Measurements from ENCODE around the gene APP.
"Not testable (repeated sequence)": the region's sequence is repeated elsewhere in the genome, so short reads cannot be mapped to it uniquely, and the experiment has no call there.

APP gene

DNA sequence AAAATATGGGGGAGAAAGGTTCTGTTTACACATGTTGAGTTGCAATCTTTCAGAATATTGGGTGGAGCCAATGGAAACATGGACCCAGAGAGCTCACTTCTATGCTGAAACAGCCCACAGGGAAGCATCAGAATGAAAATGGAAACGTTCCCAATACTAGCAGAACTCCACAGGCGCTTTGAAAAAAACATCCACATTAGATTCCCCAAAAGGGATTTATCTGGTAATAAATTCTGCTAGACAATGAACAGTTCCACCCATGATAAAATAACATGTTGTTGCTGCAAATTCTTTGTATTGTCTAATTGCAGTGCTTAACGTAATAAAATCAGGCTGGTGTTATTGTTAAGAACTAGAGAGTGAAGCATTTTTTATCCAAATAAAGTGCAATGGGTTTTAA lies 238.8 kb downstream of the APP start:
- DNase-seq, result no peak

DNA sequence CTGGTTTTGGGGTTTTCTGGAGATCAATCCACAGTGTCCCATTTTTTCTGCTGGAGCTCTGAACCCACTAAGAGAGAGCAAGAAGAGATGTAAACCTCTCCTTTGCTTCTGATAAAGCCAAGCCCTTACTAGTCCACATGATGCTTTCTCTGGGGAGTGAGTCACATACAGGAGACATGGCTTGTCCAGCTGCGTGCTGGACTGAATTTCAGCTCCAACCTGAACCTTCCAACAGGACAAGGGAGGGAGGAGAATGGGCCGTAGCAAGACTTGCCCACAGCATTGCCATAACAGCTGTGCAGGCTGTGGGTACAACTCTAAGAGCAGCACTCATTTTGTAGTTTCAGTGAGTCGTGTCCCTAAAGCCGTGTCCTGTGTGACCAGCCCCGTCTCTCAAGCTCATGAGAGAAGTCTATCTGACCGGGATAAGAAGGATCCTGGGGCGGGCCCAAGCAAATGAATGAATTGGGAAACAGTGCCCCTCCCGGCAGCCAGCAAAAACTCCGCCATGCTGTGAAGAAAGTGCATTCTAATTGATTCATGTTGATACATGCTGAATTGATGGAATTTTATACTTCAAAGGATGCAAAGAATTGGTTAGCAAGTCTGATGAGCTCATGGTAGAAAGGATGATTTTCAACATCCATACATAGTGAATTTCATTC lies 240.6 kb downstream of the APP start:
- no peak for DNase-seq

DNA sequence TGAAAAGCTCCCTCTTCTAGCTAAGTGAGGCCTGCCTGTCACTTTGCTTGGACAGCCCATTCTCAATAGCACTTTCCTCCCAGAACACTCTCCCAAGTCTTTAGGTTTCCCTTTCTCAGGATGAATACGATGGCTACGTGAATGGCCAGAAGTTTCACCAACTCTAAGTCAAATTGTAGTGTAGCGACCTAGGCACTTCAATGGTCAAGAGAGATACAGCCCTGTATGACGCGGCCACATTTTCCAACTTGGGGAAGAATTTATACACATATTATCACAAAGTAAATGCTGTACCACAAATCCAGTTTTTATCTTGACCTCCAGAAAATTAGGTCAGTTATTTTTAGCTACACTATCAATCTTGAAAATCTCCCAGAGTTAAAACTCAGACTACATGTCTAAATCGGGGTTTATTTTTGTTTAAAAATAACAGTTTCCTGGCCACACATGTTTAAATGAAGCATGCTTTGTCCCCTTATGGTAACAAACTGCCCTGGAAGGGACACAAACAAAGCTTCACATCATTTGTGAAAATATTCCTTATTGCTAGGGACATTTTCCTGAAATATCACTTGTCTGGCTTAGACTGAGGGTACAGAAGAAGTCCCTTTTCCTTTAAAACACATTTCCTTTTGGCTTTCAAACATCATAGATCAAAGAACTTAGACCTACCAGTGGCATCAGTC lies 243.2 kb downstream of the APP start:
- DNase-seq, result no peak

DNA sequence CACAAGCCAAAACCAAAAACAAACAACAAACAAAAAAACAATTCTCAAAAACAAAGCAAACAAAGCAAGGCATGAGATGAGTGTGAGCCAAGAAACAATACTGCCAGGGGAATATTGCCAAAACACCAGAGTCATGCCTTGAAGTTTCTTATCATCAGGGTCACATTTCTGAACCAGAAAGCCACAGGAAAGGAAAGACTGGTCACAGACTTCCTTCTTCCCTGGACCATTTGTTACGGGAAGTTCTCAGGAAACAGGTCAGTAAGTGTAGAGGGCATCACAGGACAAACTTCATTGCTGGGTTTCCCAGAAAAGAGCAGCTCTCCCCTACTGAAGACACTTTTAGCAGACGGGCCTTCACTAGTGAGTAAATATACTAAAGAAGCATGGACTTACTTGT lies 244.6 kb downstream of the APP start:
- no peak for DNase-seq

DNA sequence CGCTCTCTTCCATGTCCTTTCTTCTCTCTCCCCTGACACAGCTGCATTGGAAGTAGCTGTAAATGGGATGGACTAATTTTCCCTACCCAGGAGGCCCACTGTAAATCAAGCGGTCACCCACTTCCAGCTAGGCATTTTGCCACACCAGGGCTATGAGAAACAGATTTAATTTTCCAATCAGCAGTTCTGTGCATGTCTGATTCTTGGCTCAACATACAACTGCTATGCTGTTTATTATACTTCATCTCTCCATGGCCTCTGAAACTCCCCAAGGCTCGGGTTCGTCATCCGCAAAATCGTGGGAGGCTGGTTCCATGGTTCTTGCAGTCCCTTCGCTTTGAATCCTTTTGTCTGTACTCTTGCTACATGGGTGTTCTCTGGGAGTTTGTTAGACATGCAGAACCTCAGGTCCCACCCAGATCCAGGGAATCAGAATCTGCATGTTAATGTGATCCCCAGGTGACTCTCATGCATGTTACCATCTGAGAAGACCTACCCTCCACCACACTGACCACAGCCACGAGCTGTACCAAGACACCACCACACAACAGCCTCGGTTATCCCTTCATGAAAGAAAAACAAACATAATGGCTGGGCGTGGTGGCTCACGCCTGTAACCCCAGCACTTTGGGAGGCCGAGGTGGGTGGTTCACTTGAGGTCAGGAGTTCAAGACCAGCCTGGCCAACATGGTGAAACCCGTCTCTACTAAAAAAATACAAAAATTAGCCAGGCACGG lies 245.3 kb downstream of the APP start:
- no peak for DNase-seq

DNA sequence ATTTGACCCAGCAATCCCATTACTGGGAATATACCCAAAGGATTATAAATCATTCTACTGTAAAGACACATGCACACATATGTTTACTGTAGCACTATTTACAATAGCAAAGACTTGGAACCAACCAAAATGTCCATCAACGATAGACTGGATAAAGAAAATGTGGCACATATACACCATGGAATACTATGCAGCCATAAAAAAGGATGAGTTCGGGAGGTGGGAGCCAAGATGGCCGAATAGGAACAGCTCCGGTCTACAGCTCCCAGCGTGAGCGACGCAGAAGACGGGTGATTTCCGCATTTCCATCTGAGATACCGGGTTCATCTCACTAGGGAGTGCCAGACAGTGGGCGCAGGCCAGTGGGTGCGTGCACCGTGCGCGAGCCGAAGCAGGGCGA lies 252.4 kb downstream of the APP start:
- not testable (repeated sequence) for DNase-seq

DNA sequence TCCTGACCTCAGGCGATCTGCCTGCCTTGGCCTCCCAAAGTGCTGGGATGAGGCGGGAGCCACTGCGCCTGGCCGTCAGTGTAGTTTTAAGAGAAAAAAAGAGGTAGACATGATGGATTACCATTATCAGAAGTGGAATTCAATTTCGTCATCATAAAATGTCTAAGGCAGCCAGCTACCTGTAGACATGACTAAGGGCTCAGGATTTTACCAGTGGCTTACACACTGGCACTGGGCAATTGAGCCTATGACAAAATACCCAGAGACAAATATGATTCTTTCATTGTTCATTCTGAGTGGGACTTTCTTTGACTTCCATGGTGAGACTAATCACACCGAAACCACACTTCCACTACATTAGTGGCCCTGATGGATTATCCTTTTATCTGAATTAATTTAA lies 254.3 kb downstream of the APP start:
- DNase-seq, result no peak

DNA sequence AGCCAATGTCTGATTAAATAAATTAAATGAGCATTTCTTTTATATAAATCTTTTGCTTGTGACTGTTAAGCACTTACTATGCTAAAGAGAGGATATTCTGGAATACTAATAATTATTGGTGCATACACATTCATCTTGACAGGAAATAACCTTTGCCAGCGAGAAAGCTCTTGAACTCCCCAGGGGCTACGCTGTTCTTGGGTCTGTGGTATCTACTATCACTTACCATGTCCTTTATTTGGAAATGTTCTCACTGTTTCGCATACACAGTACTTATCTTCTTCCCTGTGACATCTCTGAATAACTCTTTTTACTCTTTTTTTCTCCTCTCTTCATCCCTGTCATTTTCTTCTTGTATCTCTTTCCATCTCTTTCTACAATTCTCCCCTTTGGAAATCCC lies 257.1 kb downstream of the APP start:
- no peak for DNase-seq

DNA sequence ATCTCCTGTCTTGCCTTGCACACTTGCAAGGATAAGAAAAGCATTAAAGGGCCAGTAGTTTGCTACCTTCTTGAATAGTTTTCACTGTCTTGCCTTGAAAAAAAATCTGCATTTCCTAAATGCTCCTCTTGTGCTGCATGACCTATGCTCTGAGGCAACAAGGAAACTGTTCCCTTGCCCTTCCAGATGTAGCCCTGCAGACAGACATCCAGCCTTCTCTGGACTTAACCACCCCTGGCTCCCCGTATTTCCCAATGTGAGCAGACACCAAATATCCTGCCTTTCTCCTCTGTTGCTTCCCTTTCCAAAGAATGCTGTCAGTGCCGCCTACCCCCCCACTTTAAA lies 258.2 kb downstream of the APP start:
- no peak for DNase-seq

DNA sequence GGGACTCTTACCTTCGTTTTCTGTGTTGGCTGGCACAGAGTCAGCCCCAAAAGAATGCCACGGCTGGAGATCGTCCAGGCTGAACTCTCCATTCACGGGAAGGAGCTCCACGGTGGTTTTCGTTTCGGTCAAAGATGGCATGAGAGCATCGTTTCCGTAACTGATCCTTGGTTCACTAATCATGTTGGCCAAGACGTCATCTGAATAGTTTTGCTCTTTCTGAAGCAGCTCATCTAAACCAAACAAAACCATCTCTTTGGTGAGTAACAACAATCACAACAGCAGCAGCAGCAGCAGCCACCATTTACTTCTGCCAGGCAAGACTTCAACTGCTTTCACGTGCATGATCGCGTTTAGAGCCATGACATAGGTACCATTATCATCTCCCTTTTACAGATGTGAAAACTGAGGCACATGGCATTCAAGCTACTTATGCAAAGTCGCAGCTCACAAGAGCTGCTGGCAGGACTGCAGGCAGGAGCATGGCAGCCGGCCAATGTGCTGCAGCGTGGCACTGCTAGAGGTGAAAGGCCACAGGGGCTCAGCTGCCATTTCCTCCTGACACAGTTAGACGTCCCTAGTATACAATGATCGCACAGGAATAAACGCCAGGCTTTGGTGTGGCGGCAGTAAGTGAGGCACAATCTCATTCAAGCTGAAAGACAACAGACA lies 258.7 kb downstream of the APP start:
- DNase-seq, result no peak

DNA sequence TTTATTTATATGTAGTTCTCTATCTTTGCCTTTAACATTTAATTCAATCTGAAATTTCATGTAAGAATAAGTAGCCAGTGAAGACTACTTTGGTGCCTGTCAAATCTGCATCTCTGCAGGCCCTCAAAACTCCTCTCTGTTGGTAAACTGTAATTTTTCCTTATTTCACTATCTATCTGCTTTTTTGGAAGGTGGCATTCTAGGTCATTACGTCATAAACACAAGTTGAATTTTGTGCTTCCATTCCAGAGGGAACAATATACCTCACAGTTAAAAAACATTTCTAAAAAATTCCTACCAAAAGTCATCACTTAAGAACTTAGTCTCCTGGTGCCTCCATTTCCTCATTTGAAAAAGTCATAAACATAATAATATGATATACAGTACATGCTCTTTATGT lies 259.8 kb downstream of the APP start:
- DNase-seq, result no peak

DNA sequence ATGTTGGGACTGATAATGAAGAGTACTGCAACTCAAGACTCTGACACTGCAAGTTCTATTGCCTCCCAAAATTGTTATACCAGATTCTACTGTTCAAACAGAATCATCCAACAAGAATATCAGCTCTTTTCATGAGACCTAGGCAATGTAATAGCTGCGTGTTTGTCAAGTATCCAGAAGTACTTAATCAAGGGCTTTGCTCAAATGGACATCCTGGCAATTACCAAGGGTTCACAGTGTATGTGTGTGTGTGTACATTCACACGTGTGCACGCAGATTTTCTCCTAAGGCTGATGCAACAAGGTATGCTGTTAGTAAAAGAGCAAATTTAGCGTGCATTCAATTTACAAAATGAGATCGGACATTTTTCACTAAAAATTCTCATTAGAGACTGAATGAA lies 261.2 kb downstream of the APP start:
- DNase-seq, result no peak

DNA sequence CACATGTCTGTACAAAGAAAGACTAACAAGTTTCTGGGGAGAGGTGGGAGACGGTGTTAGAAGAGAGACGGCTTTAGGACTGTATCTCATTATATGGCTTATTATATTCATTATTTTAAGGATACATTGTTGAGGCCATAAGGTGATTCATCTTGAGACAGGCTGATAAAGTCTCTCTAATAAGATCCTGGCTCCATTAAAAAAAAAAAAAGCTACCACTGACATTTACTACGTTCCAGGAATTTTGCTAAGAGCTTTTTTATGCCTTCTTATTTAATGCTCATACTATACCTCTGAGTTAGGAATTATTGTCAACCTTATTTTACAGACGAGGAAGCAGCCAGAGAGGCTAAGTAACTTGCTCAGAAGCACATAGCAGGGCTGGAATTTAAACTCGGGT lies 262.1 kb downstream of the APP start:
- DNase-seq, result no peak

DNA sequence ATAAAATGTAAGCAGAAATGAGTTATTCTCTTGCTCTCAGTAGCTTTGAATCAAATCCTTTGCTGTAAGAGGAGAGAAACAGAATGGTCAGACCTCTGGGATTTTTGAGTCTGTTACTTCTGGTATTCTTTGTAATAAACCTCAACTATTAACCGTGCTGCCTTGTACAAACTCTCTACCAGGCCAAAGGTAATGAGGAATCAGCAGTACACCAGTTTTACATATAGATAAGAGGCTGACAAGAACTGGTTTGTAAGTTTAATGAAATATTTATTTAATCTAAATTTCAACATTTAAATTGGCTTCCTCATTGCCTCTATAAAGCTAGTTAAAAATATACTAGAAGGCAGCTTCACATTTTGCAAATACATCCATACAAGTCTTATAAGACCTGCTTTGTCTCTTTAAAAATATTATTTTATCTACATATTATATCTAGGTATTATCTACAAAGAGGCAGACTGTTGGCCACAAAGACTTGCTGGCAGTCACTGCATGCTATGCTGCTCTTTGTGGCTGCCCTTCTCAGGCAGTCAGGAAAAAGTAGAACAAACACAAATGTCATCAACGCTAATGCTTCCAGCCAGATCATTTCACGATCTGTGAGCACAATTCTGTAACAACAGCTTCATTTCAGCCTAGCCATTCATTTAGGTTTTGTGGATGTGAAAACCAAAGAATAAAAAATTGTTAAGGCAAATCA lies 262.8 kb downstream of the APP start:
- no peak for DNase-seq

DNA sequence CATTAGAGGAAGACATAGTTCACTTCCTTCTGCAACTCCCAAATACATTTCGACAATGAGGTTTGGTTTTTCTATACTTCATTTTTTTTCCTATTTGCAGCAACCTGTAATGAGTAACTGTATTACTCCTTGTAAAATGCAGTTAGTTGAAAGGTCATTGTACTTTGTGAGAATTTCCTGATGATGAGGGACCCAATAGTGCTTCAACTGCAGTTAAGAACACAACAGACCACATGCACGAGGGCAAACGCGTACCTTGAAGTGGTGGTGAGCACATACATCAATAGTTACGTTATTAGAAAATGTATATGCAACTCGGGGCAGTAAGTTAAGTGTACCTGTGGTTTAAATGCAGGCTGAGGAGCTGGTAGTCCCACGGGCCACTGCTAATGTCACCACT lies 264.0 kb downstream of the APP start:
- no peak for DNase-seq

DNA sequence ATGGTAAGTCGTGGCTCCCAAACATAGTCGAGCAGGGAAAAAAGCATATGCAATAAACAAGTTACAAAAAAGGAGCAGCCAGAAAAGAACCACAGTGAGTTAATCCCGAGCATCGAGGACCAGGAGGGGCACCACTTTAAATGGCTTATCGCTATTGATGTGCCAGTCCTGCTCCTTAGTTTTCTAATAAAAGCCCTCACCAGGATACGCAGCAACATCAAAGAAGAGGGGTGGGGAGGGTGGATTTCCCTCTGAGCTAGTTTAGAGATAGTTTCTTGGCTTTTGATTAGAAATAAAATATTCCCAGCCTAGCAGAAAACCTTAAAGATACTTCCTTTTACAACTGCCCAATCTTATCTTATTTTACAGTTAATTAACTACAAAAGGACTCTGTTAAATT lies 265.4 kb downstream of the APP start:
- DNase-seq, result no peak

DNA sequence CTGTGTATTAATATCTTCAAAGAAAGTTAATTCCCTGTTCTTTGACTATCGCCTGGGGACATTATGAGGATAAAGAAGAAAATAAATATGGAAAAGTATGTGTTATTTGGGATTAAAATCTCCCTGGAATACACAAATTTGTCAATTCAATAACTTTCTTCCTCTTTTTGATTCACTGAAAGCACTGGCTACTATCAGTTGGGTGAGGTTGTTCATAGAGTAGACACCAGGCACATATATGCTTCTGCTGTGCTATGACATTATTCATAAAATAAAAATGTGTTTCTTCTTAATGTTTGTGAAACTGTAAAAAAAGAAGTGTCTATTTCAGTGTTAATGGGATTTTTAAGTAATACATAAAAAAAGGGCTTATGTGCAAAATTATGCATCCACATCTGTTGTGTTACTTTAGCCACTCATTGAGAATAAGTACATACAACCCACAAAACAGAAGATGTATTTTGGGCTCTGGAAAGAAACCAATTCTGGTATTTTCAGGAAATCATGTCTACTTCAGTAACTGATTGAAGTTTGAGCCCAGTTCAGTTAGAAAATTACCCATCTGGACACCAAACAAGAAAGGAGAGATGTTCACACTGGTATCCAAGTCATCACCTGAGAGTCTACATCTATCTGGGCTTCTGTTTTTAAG lies 266.4 kb downstream of the APP start:
- no peak for DNase-seq

DNA sequence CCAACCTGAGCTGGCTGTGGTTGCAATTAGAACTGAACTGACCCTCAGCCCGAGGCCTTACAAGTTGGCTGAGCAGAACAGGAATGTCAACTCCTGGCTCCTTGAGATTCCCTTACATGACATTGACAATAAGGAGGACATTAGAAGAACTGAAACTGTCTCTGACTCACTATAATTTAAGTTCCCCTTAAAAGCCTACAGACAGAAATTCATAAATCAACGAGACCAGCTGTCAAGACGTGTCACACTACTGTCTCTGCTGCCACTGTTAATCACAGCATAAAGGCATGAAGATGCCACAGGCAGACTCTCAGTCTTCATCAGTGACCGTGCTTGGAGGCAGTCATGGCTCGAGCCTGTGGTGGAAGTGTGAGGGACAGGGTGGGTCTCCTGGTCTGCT lies 267.0 kb downstream of the APP start:
- DNase-seq, result no peak

DNA sequence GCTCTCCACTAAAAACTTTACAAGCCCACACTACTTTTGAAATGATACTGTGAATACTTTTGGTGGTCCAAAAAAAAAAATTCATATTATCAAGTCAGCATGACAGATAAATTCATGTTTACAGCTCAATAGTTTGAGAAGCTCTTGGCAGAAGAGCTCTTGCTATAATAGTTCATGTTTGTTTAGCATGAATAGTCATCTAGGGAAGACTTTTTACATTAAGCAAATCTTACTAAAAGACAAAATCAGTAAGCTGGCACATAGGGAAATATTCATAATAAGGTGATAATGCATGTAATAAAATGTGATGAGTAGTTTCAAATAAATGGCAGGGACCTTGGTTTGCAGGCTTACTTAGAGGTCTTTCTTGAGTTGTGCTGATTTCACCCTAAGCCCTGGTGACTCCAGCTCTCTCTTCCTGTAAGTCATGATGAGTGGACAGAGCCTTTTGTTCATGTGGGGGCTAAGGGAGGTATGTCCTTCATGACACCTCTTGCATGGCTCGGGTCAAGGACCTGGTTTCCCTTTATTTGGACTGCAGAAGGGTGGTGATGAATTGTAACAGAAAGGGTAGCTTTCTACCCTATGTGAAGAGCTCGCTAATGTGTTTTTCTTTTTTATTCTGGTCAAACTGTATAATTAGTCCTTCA lies 269.1 kb downstream of the APP start:
- no peak for DNase-seq

DNA sequence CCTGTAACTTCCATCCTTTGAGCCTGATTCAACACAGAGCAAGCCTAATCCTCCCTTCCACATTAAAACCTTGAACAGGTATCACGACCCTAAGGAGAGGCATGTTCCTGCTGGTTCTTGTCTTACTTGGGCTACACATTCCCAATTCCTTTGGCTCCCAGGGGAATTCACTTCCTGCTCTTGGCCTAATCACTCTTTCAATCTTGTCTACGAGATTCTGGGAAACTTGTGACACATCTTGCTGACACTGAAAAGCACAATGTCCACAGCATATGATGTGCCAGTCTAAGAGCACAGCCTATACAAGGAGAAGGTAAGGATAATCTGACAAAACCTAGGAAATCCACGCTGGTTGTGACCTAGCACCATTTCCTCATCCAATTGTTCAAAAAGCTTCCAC lies 271.9 kb downstream of the APP start:
- no peak for DNase-seq

DNA sequence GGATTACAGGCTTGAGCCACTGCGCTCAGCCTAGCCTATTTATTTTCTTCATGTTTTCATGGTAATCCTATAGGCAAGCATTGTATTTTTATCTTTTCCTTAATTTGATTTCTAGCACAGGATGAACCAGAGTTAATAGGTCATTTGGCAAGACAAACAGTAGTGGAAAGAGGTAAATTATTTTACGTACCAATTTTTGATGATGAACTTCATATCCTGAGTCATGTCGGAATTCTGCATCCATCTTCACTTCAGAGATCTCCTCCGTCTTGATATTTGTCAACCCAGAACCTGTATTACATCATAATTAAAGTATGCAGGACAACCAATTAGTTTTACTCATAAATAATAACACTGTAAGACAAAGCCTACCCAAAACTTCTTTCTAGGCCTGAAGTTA lies 273.2 kb downstream of the APP start:
- DNase-seq, result no peak

DNA sequence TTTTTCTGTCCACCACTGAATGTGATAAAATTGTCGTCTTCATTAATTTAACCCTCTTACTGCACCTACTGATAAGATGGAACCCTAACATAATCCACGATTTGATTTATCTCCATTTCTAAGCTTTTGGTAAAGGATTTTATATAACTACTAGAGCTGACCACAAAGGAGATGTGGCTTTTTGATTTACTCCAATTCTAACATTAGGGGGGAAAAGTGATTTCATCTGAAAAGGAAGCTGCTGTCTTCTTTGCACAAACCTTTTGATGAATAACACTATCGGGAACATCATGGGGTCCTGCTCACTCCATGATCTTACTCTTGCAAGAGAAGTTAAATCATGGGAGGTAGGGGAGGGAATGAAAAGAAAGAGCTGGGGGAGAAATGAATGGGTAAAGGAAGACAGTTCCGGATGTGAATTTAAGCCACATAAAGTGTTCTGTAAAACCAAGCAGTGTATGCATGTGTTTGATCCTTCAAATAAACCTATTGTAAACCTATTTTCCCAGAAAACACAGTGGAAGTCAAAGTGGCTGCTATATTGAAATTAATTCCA lies 274.0 kb downstream of the APP start:
- DNase-seq, result no peak
